Mesothelial cell of epicardium (in vitro differentiated cells): ENCODE results near the gene AFM. TPM values are rescaled to one million over a fixed set of nuclear protein-coding genes. Genes with fewer than 3 reads are reported as not detected.

Experiments
- DNase-seq, 2 experiments: peaks; one replicate each; pipeline ENCODE4 v3.0.0; 2021; ENCODE audit warnings: low spot score in 2 of 2; ENCODE audit not compliant: unreplicated experiment in 2 of 2
- H3K27ac Mint-ChIP-seq: 2 replicates; pipeline ENCODE4 v1.8.0; 2021; ENCODE audit warnings: mixed read lengths
- H3K27me3 Mint-ChIP-seq: 2 replicates; pipeline ENCODE4 v1.8.0; 2021; ENCODE audit warnings: low read depth, mixed read lengths
- H3K36me3 Mint-ChIP-seq: 2 replicates; pipeline ENCODE4 v1.8.0; 2021; ENCODE audit warnings: mixed read lengths
- H3K4me1 Mint-ChIP-seq: 2 replicates; pipeline ENCODE4 v1.8.0; 2021; ENCODE audit warnings: mixed read lengths
- H3K4me3 Mint-ChIP-seq: 2 replicates; pipeline ENCODE4 v1.8.0; 2021; ENCODE audit warnings: mild to moderate bottlenecking, moderate library complexity, mixed read lengths
- H3K9me3 Mint-ChIP-seq: 2 replicates; pipeline ENCODE4 v1.8.0; 2021; ENCODE audit warnings: mixed read lengths
- CTCF ChIP-seq: fragments of 200-600 bp; sonication (generic); IDR thresholded peaks from one replicate; pipeline ENCODE4 v1.5.0; 2021; ENCODE audit warnings: antibody characterized with exemption; ENCODE audit not compliant: unreplicated experiment
- total RNA-seq: library from RNA; stranded (reverse); gene quantifications from 3 replicates; pipeline ENCODE4 v1.2.1, GENCODE V29; 2021

Gene AFM
- total RNA-seq, 1 donor from 2014 or later = not detected

GRCh38 chr4:73470728-73471127 is 10.8 kb upstream of the AFM start:
- Mint-ChIP-seq H3K27ac (no peak overlapping the region), H3K9me3 (peaks cover 40% of the 10 kb centered on the region), H3K36me3 (no peaks in the 10 kb centered on the region), H3K27me3 (peaks cover 3% of the 10 kb centered on the region), H3K4me3 (no peak overlapping the region), H3K4me1 (no peaks in the 10 kb centered on the region)
- no peak for DNase-seq
- TF ChIP-seq CTCF = no peak

DNA sequence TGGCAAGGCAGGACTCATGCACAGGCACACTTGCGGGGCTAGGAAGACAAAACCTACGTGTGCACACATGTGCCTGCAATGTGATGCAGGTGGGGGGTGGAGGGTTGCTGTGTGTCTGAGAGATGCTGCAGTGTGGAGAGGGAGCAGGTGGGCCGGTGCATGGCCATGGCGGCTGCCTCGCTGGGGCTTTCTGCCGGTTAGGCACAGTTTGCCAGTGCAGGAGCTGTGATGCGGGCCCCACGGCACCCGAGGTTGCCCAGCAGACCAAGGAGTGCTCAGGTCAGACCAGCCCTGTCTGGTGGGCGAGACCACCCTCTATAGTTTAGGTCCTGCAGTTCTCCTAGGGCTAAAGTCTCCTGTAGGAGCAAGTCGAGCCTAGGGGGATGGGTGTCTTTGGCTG is 4.4 kb upstream of the AFM start:
- TF ChIP-seq CTCF = no peak
- Mint-ChIP-seq H3K4me3 (no peak overlapping the region), H3K4me1 (peaks cover 2% of the 10 kb centered on the region), H3K27ac (no peak overlapping the region), H3K9me3 (peaks cover 30% of the 10 kb centered on the region), H3K27me3 (no peaks in the 10 kb centered on the region), H3K36me3 (no peaks in the 10 kb centered on the region)
- DNase-seq = no peak

DNA sequence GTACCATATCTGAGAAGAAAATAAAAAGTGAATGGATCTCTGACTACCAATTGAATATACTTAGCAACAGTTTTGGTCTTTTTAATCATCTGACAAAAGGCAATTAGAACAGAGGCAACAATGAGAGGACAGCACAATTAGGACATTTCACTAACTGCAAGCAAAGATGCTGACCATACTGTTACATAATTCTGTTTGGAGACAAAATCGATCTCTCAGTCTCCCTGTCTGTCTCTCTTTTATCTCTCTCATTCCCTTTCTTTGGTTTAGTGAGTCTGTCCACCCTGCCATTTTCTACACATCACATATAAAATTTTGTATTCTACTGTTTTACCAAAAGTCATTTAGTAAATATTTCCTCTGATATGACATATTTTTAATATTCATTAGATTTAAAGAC is 2.2 kb upstream of the AFM start:
- no peaks in the 10 kb centered on the region for H3K27me3 Mint-ChIP-seq
- no peak for TF ChIP-seq CTCF
- H3K9me3 Mint-ChIP-seq = peaks cover 9% of the 10 kb centered on the region
- H3K4me1 Mint-ChIP-seq = peaks cover 2% of the 10 kb centered on the region
- DNase-seq = no peak
- H3K36me3 Mint-ChIP-seq = no peaks in the 10 kb centered on the region
- no peak overlapping the region for H3K4me3 Mint-ChIP-seq
- no peak overlapping the region for H3K27ac Mint-ChIP-seq

GRCh38 chr4:73485085-73485484 is 3.5 kb downstream of the AFM start:
- no peaks in the 10 kb centered on the region for H3K36me3 Mint-ChIP-seq
- TF ChIP-seq CTCF = no peak
- peaks cover 6% of the 10 kb centered on the region for H3K27me3 Mint-ChIP-seq
- H3K4me1 Mint-ChIP-seq = peaks cover 2% of the 10 kb centered on the region
- DNase-seq = no peak
- H3K27ac Mint-ChIP-seq = no peak overlapping the region
- H3K9me3 Mint-ChIP-seq = no peaks in the 10 kb centered on the region
- H3K4me3 Mint-ChIP-seq = no peak overlapping the region

DNA sequence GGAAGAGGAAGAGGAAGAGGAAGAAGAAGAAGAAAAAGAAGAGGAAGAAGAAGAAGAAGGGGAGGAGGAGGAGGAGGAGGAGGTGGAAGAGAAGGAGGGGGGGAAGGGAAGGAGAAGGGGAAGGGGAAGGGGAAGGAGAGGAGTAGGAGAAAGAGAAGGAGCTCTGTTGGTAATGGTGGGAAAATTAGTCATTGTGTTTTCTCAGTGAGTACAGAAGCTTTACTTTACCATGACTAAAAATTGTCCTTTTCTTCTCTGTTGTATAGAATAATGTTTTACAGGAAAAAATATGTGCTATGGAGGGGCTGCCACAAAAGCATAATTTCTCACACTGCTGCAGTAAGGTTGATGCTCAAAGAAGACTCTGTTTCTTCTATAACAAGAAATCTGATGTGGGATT is 4.1 kb downstream of the AFM start:
- Mint-ChIP-seq H3K36me3 (no peaks in the 10 kb centered on the region), H3K9me3 (no peaks in the 10 kb centered on the region), H3K4me1 (peaks cover 2% of the 10 kb centered on the region), H3K27ac (no peak overlapping the region), H3K4me3 (no peak overlapping the region), H3K27me3 (peaks cover 6% of the 10 kb centered on the region)
- no peak for TF ChIP-seq CTCF
- no peak for DNase-seq

DNA sequence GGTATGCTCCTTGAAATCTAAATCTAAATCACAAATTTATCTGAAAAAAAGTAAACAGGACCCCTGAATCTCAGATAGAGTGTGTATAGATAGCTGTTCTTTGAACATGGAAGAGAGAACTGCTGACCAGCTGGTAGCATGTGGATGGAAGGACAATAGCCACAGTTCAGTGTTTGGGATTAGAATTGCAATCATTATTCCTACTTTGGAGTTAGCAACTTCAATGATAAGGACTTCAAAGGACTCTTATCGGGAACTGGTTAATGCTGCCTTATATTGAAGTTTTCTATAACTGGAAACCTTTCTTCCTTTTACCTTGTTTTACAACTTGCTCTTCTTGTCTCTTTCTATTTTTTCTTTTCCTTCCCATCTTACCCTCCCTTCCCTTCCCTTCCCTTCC is 5.0 kb downstream of the AFM start:
- H3K4me3 Mint-ChIP-seq = no peak overlapping the region
- no peaks in the 10 kb centered on the region for H3K9me3 Mint-ChIP-seq
- H3K27me3 Mint-ChIP-seq = peaks cover 6% of the 10 kb centered on the region
- no peaks in the 10 kb centered on the region for H3K4me1 Mint-ChIP-seq
- H3K27ac Mint-ChIP-seq = peak overlapping the region; percentile 19
- TF ChIP-seq CTCF = no peak
- no peaks in the 10 kb centered on the region for H3K36me3 Mint-ChIP-seq
- no peak for DNase-seq
